Panc1 (cell line): ENCODE measurements around the gene NTM. TPM values are rescaled to one million over a fixed set of nuclear protein-coding genes. Genes with fewer than 3 reads are reported as not detected.

Experiments
- ATAC-seq: fragments of 200-7000 bp; cut with Tn5 transposase; 2 replicates; pipeline ENCODE4 v1.9.1; 2020; ENCODE audit warnings: mild to moderate bottlenecking, moderate library complexity
- BruUV-seq: library from RNA; stranded (reverse); fragments of 400-500 nt; replicated peaks from 2 replicates; lab custom pipeline; 2021; lab: Mats Ljungman, UMichigan
- CTCF ChIA-PET: fragments of 300-600 bp; sonication (Branson Sonifier 250); formaldehyde crosslinking; loops from one replicate; lab custom pipeline; 2022; ENCODE audit warnings: antibody characterized with exemption; lab: Charles Lee
- POLR2A ChIA-PET: fragments of 300-600 bp; sonication (Branson Sonifier 250); formaldehyde crosslinking; loops from one replicate; lab custom pipeline; 2022; ENCODE audit warnings: antibody characterized with exemption; lab: Charles Lee
- DNase-seq: peaks from one replicate; pipeline ENCODE4 v3.0.0-alpha.2; 2010; ENCODE audit warnings: low read depth, low spot score
- H3K27ac ChIP-seq: 2 replicates; pipeline ENCODE4 v1.5.1; 2011; ENCODE audit warnings: mild to moderate bottlenecking, low read length, inconsistent platforms
- H3K27me3 ChIP-seq: fragments of 200-500 bp; sonication (Bioruptor generic); 2 replicates; pipeline ENCODE4 v1.6.0; 2014; ENCODE audit warnings: low read length, inconsistent platforms; ENCODE audit not compliant: control insufficient read depth, insufficient read depth
- H3K36me3 ChIP-seq: fragments of 200-500 bp; sonication (Bioruptor generic); 2 replicates; pipeline ENCODE4 v1.5.1; 2014; ENCODE audit warnings: inconsistent platforms, mild to moderate bottlenecking, low read length, moderate library complexity; ENCODE audit not compliant: control insufficient read depth, insufficient read depth
- H3K4me1 ChIP-seq: 2 replicates; pipeline ENCODE4 v1.5.1; 2011; ENCODE audit warnings: inconsistent platforms, mild to moderate bottlenecking, low read length, moderate library complexity; ENCODE audit not compliant: control insufficient read depth, insufficient read depth
- H3K4me3 ChIP-seq, 2 experiments: 2 replicates each; pipeline ENCODE4 v1.5.1; 2011 to 2012; ENCODE audit warnings: low read depth in 2 of 2, low read length in 2 of 2, mild to moderate bottlenecking in 2 of 2, inconsistent platforms in 1 of 2, moderate library complexity in 1 of 2
- H3K9me3 ChIP-seq: fragments of 200-500 bp; sonication (Bioruptor generic); 2 replicates; pipeline ENCODE4 v1.5.1; 2014; ENCODE audit warnings: low read depth, mild to moderate bottlenecking, inconsistent platforms, low read length, moderate library complexity; ENCODE audit not compliant: control insufficient read depth, insufficient read depth
- POLR2AphosphoS5 ChIP-seq: IDR thresholded peaks from 2 replicates; pipeline ENCODE4 v1.6.1; 2012; ENCODE audit warnings: mild to moderate bottlenecking, low read depth, low read length, moderate library complexity
- SIN3A ChIP-seq: IDR thresholded peaks from 2 replicates; pipeline ENCODE4 v1.6.1; 2012; ENCODE audit warnings: low read depth, mild to moderate bottlenecking, low read length, moderate library complexity, borderline replicate concordance; ENCODE audit not compliant: insufficient read depth
- TCF7L2 ChIP-seq: IDR thresholded peaks from 2 replicates; pipeline ENCODE4 v1.6.1; 2011; ENCODE audit warnings: mild to moderate bottlenecking, low read depth, low read length, inconsistent platforms
- in situ Hi-C: cut with HindIII; loops from 2 replicates; pipeline ENCODE4 v1.10.0; 2016; ENCODE audit warnings: low sequenced_read_pairs, low pct_unique_long_range_greater_than_20kb
- intact Hi-C: fragments of 100-400 bp; cut with micrococcal nuclease; formaldehyde crosslinking; loops from one replicate; pipeline ENCODE4 v1.10.0; 2022; ENCODE audit not compliant: unreplicated experiment
- total RNA-seq: library from RNA; stranded (reverse); gene quantifications from one replicate; pipeline ENCODE4 v1.2.1, GENCODE V29; 2021; ENCODE audit not compliant: unreplicated experiment
- TF ChIP-seq, protein P1 (sequence below): fragments of 450-650 bp; IDR thresholded peaks from 2 replicates; pipeline ENCODE4 v1.5.1; 2017; ENCODE audit warnings: mild to moderate bottlenecking
- TF ChIP-seq, protein P2 (sequence below), 2 experiments: IDR thresholded peaks; 2 replicates each; pipeline ENCODE4 v1.6.1; 2011 to 2012; ENCODE audit warnings: low read depth in 2 of 2, control low read depth in 1 of 2, low read length in 1 of 2, mild to moderate bottlenecking in 1 of 2, moderate library complexity in 1 of 2; ENCODE audit not compliant: insufficient read depth in 1 of 2

The NTM gene
- total RNA-seq, 1 experiment from 2014 or later = 0.10 TPM

DNA sequence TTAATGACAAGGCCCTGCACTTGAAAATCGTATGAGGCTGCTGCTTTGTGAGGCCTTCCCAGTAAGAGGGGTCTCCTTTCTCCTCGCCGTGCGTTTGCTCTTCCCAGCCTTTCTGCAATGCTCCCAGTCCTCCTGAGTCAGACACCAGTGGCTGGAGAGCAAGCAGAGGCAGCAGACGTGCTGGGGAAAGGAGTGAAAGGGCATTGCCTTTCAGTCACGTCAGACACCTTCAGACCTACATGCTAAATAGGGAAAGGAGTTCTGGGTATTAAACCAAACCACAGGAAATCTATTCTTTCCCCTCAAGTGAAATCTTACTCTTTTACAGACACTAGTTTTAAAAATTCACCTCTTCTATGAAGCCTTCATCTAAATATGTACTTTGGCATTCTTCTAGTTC lies 274.8 kb downstream of the NTM start:
- in situ Hi-C loops = no loop called here
- no peaks in the 10 kb centered on the region for H3K9me3 ChIP-seq
- DNase-seq (no peak), ATAC-seq (no peak)
- ChIA-PET POLR2A (no interaction called here), CTCF (no interaction called here)
- intact Hi-C loops = no loop called here
- no peaks in the 10 kb centered on the region for H3K4me1 ChIP-seq
- peaks cover 14% of the 10 kb centered on the region for H3K27me3 ChIP-seq
- no TSS peak for BruUV-seq
- no peak overlapping the region for H3K4me3 ChIP-seq
- TF ChIP-seq TCF7L2 (no peak), SIN3A (no peak), POLR2AphosphoS5 (no peak)
- TF ChIP-seq, protein P1, sequence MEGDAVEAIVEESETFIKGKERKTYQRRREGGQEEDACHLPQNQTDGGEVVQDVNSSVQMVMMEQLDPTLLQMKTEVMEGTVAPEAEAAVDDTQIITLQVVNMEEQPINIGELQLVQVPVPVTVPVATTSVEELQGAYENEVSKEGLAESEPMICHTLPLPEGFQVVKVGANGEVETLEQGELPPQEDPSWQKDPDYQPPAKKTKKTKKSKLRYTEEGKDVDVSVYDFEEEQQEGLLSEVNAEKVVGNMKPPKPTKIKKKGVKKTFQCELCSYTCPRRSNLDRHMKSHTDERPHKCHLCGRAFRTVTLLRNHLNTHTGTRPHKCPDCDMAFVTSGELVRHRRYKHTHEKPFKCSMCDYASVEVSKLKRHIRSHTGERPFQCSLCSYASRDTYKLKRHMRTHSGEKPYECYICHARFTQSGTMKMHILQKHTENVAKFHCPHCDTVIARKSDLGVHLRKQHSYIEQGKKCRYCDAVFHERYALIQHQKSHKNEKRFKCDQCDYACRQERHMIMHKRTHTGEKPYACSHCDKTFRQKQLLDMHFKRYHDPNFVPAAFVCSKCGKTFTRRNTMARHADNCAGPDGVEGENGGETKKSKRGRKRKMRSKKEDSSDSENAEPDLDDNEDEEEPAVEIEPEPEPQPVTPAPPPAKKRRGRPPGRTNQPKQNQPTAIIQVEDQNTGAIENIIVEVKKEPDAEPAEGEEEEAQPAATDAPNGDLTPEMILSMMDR = no peak
- TF ChIP-seq, protein P2, sequence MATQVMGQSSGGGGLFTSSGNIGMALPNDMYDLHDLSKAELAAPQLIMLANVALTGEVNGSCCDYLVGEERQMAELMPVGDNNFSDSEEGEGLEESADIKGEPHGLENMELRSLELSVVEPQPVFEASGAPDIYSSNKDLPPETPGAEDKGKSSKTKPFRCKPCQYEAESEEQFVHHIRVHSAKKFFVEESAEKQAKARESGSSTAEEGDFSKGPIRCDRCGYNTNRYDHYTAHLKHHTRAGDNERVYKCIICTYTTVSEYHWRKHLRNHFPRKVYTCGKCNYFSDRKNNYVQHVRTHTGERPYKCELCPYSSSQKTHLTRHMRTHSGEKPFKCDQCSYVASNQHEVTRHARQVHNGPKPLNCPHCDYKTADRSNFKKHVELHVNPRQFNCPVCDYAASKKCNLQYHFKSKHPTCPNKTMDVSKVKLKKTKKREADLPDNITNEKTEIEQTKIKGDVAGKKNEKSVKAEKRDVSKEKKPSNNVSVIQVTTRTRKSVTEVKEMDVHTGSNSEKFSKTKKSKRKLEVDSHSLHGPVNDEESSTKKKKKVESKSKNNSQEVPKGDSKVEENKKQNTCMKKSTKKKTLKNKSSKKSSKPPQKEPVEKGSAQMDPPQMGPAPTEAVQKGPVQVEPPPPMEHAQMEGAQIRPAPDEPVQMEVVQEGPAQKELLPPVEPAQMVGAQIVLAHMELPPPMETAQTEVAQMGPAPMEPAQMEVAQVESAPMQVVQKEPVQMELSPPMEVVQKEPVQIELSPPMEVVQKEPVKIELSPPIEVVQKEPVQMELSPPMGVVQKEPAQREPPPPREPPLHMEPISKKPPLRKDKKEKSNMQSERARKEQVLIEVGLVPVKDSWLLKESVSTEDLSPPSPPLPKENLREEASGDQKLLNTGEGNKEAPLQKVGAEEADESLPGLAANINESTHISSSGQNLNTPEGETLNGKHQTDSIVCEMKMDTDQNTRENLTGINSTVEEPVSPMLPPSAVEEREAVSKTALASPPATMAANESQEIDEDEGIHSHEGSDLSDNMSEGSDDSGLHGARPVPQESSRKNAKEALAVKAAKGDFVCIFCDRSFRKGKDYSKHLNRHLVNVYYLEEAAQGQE (IDR thresholded peaks at IDR 0.05; ENCODE audit: insufficient read depth in 1 of 2, low read depth in 2 of 2, low read length in 1 of 2) = no peak
- no peak overlapping the region for H3K27ac ChIP-seq
- H3K36me3 ChIP-seq = no peaks in the 10 kb centered on the region

DNA sequence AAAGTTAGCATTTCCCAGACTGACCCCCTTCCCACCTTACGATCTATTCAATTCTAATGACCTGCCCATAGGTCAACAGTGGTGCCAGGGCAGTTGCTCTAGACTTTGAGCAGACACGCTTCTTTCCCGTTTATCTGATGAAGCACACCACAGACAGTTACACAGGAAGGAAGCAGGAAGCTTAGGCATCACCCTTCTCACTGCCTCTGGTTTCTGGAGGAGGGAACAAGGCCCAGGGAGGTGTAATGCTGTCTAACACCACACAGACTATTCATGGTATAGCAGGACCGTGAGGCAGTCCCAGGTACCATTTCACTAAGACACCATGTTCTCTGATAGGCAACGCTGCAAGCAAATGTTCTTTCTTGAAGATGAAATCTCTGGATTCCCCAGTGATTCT lies 279.4 kb downstream of the NTM start:
- Histone ChIP-seq H3K4me1 (no peaks in the 10 kb centered on the region), H3K27ac (no peak overlapping the region), H3K9me3 (no peaks in the 10 kb centered on the region), H3K4me3 (no peak overlapping the region), H3K27me3 (peaks cover 14% of the 10 kb centered on the region), H3K36me3 (no peaks in the 10 kb centered on the region)
- in situ Hi-C loops (no loop called here), intact Hi-C loops (no loop called here)
- no peak for DNase-seq
- TF ChIP-seq, protein P2 (IDR thresholded peaks at IDR 0.05; ENCODE audit: insufficient read depth in 1 of 2, low read depth in 2 of 2, low read length in 1 of 2) = no peak
- no peak for TF ChIP-seq POLR2AphosphoS5
- TF ChIP-seq SIN3A = no peak
- TF ChIP-seq TCF7L2 = no peak
- TF ChIP-seq, protein P1 = no peak
- no peak for ATAC-seq
- POLR2A ChIA-PET = no interaction called here
- CTCF ChIA-PET = no interaction called here
- no TSS peak for BruUV-seq
